ENCODE data around the gene FOXP1. TPM values are rescaled to one million over a fixed set of nuclear protein-coding genes. Genes with fewer than 3 reads are reported as not detected.

Gene FOXP1
- polyA plus RNA-seq, 1 experiment: 56.6 TPM

DNA sequence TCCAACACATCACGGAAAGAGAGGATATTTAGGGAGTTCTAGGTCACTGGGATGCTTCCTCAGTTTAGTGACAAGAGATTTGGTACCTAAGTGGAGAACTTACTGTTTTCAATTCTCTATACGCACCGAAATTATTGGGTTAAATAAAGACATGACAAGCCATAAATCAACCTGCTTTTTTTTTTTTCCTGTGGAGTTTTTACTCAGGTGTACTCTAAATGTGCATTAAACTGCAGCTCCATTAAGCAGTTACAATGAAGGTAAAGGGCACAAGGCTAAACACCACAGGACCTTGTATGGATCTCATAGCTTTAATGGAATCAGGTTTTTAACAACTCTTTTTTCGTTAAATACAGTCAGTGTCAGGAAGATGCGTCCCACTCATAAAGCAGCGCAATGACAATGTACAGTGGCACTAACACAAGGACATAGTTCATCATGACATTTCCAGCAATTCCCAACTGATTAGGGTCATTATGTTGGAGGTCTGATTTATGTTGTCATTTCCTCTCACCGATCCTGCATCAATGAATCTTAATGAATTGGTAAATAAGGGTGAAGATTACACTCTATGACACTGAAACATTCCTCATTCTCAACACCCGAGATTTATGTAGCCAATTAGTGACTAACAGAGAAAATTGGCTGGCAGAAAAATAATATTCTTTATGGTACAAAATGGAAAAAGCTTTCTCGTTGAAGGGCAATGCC lies 355.2 kb downstream of the FOXP1 start:
- TF ChIP-seq, protein P1, sequence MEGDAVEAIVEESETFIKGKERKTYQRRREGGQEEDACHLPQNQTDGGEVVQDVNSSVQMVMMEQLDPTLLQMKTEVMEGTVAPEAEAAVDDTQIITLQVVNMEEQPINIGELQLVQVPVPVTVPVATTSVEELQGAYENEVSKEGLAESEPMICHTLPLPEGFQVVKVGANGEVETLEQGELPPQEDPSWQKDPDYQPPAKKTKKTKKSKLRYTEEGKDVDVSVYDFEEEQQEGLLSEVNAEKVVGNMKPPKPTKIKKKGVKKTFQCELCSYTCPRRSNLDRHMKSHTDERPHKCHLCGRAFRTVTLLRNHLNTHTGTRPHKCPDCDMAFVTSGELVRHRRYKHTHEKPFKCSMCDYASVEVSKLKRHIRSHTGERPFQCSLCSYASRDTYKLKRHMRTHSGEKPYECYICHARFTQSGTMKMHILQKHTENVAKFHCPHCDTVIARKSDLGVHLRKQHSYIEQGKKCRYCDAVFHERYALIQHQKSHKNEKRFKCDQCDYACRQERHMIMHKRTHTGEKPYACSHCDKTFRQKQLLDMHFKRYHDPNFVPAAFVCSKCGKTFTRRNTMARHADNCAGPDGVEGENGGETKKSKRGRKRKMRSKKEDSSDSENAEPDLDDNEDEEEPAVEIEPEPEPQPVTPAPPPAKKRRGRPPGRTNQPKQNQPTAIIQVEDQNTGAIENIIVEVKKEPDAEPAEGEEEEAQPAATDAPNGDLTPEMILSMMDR (IDR thresholded peaks at IDR 0.05; ENCODE audit: low read depth, low read length): no peak
- POLR2A ChIA-PET: no interaction called here
- H3K27me3 ChIP-seq (ENCODE audit: control insufficient read depth, insufficient read depth, low read length): no peaks in the 10 kb centered on the region
- H3K4me3 ChIP-seq (ENCODE audit: low read depth, low read length): no peak overlapping the region
- CTCF ChIA-PET: interaction anchor here (0.6 to 0.7 kb wide), 2 partner anchors 16 to 40 kb away, joined by 4 read pairs; no protein-coding TSS in a partner anchor
- no peak overlapping the region for H3K27ac ChIP-seq (ENCODE audit: low read depth, low read length)
- no peak for DNase-seq (ENCODE audit: low read depth, low spot score)
- H3K9me3 ChIP-seq (ENCODE audit: control insufficient read depth, insufficient read depth, low read length): no peaks in the 10 kb centered on the region

DNA sequence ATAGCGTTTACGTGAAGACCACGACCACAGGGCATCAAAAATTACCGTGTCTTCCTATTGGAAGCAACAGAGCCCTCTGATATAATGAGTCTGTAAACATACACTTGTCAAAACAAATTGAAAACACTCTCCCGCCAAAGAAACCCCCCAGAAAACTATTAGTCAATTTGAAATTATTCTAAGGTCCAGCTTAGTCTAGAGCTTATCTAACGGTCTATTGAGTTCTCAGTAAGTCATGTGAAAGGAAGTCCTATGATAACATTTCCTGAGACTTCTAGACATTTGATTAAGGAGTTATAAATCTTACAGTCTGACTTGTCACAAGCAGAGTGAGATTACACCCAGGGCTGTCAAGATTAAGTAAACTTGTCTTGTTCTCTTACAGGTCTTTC lies 356.3 kb downstream of the FOXP1 start:
- Histone ChIP-seq H3K27me3 (ENCODE audit: control insufficient read depth, insufficient read depth, low read length) (no peaks in the 10 kb centered on the region), H3K27ac (ENCODE audit: low read depth, low read length) (no peak overlapping the region), H3K9me3 (ENCODE audit: control insufficient read depth, insufficient read depth, low read length) (no peaks in the 10 kb centered on the region), H3K4me3 (ENCODE audit: low read depth, low read length) (no peak overlapping the region)
- DNase-seq (ENCODE audit: low read depth, low spot score): no peak
- POLR2A ChIA-PET: no interaction called here
- CTCF ChIA-PET: interaction anchor here (0.5 to 0.7 kb wide), 3 partner anchors 15 to 111 kb away, joined by 4 read pairs; no protein-coding TSS in a partner anchor
- TF ChIP-seq, protein P1 (IDR thresholded peaks at IDR 0.05; ENCODE audit: low read depth, low read length): no peak

DNA sequence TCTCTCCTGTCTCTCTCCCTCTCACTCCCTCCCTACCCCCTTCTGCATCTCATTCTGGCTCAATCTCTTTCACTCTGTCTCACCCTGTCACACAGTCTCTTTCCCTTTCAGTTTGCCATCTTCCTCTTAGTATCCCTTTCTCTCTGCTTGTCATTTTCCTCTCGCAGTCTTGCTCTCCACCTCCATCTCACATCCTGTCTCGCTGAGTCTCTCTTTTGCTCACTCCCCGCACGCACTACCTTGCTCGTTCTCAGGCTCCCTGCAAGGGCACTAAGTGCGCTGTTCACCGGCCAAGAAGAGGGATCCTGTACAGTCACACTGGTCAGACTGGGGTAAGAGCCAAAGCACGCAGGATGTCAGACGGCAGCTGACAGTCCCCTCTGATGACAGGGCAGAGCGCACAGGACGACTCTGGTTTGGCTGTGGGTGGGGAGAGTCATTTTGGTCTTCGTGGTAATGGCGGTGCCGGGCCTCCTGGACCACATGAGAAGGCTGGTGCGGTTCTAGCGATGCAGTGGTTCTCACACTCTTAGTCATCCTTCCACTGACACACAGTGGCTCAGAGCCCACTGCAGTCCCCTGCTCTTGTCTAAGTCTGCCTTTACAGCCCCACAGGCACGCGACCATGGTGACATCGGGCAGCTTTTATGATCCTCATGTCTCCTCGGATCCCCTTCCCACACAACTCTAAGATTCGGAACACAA lies 356.8 kb downstream of the FOXP1 start:
- no peaks in the 10 kb centered on the region for H3K27me3 ChIP-seq (ENCODE audit: control insufficient read depth, insufficient read depth, low read length)
- peak overlapping the region; percentile 41 for H3K4me3 ChIP-seq (ENCODE audit: low read depth, low read length)
- CTCF ChIA-PET: interaction anchor here (0.5 kb wide), 1 partner anchor 111 kb away, joined by 4 read pairs; no protein-coding TSS in a partner anchor
- POLR2A ChIA-PET: interaction anchor here (0.8 kb wide), 1 partner anchor 41 kb away, joined by 3 read pairs; no protein-coding TSS in a partner anchor
- no peaks in the 10 kb centered on the region for H3K9me3 ChIP-seq (ENCODE audit: control insufficient read depth, insufficient read depth, low read length)
- no peak for DNase-seq (ENCODE audit: low read depth, low spot score)
- H3K27ac ChIP-seq (ENCODE audit: low read depth, low read length): peak overlapping the region; percentile 79
- TF ChIP-seq, protein P1 (IDR thresholded peaks at IDR 0.05; ENCODE audit: low read depth, low read length): no peak

DNA sequence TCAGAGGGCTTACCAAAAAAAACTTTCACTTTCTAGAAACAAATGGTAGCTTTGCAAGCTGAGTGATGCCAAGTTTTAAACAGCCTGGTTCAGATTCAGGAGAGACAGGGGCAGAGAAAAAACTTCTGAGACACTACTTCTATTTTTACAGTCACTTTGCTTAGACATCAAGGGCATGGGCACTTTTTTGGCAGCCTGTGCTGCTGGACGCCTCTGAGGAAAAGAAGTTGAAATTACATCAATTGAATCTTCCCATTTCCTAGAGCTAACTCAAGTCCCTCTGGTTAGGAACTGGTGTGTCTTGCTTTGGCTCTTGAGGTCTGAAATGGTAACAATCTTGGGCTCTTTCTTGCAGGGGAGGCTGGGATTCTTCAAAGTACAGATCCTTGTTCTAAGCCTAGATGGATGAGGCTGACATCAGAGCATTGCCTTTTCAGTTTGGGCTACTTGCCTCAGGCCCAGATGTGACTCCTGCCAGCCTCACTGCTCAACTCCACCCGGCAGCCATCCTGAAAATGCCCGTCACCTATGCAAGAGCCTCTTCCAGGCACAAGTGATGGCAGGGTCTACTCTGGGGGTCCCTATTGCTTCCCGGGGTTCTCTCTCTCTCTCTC lies 357.5 kb downstream of the FOXP1 start:
- no peaks in the 10 kb centered on the region for H3K9me3 ChIP-seq (ENCODE audit: control insufficient read depth, insufficient read depth, low read length)
- TF ChIP-seq, protein P1 (IDR thresholded peaks at IDR 0.05; ENCODE audit: low read depth, low read length): no peak
- peak overlapping the region; percentile 79 for H3K27ac ChIP-seq (ENCODE audit: low read depth, low read length)
- no peak for DNase-seq (ENCODE audit: low read depth, low spot score)
- H3K4me3 ChIP-seq (ENCODE audit: low read depth, low read length): peak overlapping the region; percentile 41
- ChIA-PET POLR2A (interaction anchor here (0.8 kb wide), 1 partner anchor 41 kb away, joined by 3 read pairs; no protein-coding TSS in a partner anchor), CTCF (interaction anchor here (1.0 to 1.3 kb wide), 2 partner anchors 14 to 361 kb away, joined by 3 to 4 read pairs; no protein-coding TSS in a partner anchor)
- no peaks in the 10 kb centered on the region for H3K27me3 ChIP-seq (ENCODE audit: control insufficient read depth, insufficient read depth, low read length)

Measured in AG04450 (cell line).